Karpas-422 (cell line): ENCODE measurements around the gene COMMD1. TPM values are rescaled to one million over a fixed set of nuclear protein-coding genes. Genes with fewer than 3 reads are reported as not detected.
"Not testable (repeated sequence)": the region's sequence is repeated elsewhere in the genome, so short reads cannot be mapped to it uniquely, and the experiment has no call there.

Experiments
- DNase-seq: peaks from one replicate; pipeline ENCODE4 v3.0.0-alpha.2; 2015
- H2AFZ ChIP-seq: fragments of 200-600 bp; sonication (generic); 2 replicates; pipeline ENCODE4 v1.6.1; 2014; ENCODE audit warnings: antibody characterized with exemption, low read length, mixed read lengths
- H3K27ac ChIP-seq: fragments of 200-600 bp; sonication (generic); 2 replicates; pipeline ENCODE4 v1.5.1; 2014; ENCODE audit warnings: mild to moderate bottlenecking, low read length, moderate library complexity
- H3K27me3 ChIP-seq: fragments of 200-600 bp; sonication (generic); 2 replicates; pipeline ENCODE4 v1.6.1; 2014; ENCODE audit warnings: low read length, mixed read lengths
- H3K36me3 ChIP-seq: fragments of 200-600 bp; sonication (generic); 2 replicates; pipeline ENCODE4 v1.6.1; 2014; ENCODE audit warnings: low read length, mixed read lengths; ENCODE audit not compliant: insufficient read depth
- H3K4me1 ChIP-seq: fragments of 200-600 bp; sonication (generic); 2 replicates; pipeline ENCODE4 v1.6.1; 2014; ENCODE audit warnings: mild to moderate bottlenecking, low read length, mixed read lengths
- H3K4me2 ChIP-seq: fragments of 200-600 bp; sonication (generic); 2 replicates; pipeline ENCODE4 v1.6.1; 2014; ENCODE audit warnings: low read length, low read depth, mild to moderate bottlenecking; ENCODE audit not compliant: poor library complexity, severe bottlenecking
- H3K4me3 ChIP-seq: fragments of 200-600 bp; sonication (generic); 2 replicates; pipeline ENCODE4 v1.5.1; 2014; ENCODE audit warnings: mild to moderate bottlenecking, antibody characterized with exemption, low read length, mixed read lengths
- H3K79me2 ChIP-seq: fragments of 200-600 bp; sonication (generic); 2 replicates; pipeline ENCODE4 v1.6.1; 2014; ENCODE audit warnings: mild to moderate bottlenecking, low read length, mixed read lengths
- H3K9ac ChIP-seq: fragments of 200-600 bp; sonication (generic); 2 replicates; pipeline ENCODE4 v1.6.0; 2014; ENCODE audit warnings: low read length
- H3K9me2 ChIP-seq: fragments of 200-600 bp; sonication (generic), shearing (Covaris generic); replicated peaks from 2 replicates; pipeline ENCODE4 v1.6.0; 2014; ENCODE audit warnings: mild to moderate bottlenecking, low read length, moderate library complexity; ENCODE audit not compliant: insufficient read depth
- H3K9me3 ChIP-seq: fragments of 300-700, 200-600 bp; sonication (generic); 2 replicates; pipeline ENCODE4 v1.6.1; 2014; ENCODE audit warnings: low read length, mixed read lengths
- H4K20me1 ChIP-seq: fragments of 200-600 bp; sonication (generic); 2 replicates; pipeline ENCODE4 v1.6.1; 2014; ENCODE audit warnings: mild to moderate bottlenecking, antibody characterized with exemption, low read length, low read depth; ENCODE audit not compliant: insufficient read depth
- total RNA-seq: library from RNA; depleted of rRNA; stranded (reverse); fragments of >200 nt; shearing (Covaris generic); gene quantifications from 2 replicates; pipeline ENCODE4 v1.2.3, GENCODE V29; 2014; ENCODE audit warnings: low replicate concordance

Gene COMMD1
- total RNA-seq, 1 experiment from 2014 or later, result 33.3 TPM

- Histone ChIP-seq H3K9me3 (no peaks in the 10 kb centered on the region), H3K4me3 (no peak overlapping the region), H3K36me3 (no peaks in the 10 kb centered on the region), H3K4me2 (no peak overlapping the region), H3K27ac (no peak overlapping the region), H3K9ac (no peak overlapping the region), H3K4me1 (peaks cover 10% of the 10 kb centered on the region), H3K79me2 (no peaks in the 10 kb centered on the region), H3K9me2 (no peaks in the 10 kb centered on the region), H2AFZ (no peak overlapping the region), H3K27me3 (no peaks in the 10 kb centered on the region), H4K20me1 (0 out of 2 replicates have a peak, but pooled peaks cover 3% of the 10 kb centered on the region)
- DNase-seq, result no peak
Measured at GRCh38 chr2:62143696-62144095, 238.2 kb downstream of the COMMD1 start.

- Histone ChIP-seq H3K36me3 (no peaks in the 10 kb centered on the region), H3K79me2 (no peaks in the 10 kb centered on the region), H3K9ac (no peak overlapping the region), H3K4me3 (no peak overlapping the region), H3K27me3 (no peaks in the 10 kb centered on the region), H3K9me3 (no peaks in the 10 kb centered on the region), H4K20me1 (0 out of 2 replicates have a peak, but pooled peaks cover 3% of the 10 kb centered on the region), H3K4me1 (peaks cover 10% of the 10 kb centered on the region), H3K4me2 (no peak overlapping the region), H3K9me2 (no peaks in the 10 kb centered on the region), H3K27ac (no peak overlapping the region), H2AFZ (no peak overlapping the region)
- DNase-seq, result peak; percentile 58
Measured at GRCh38 chr2:62144689-62145477, 239.4 kb downstream of the COMMD1 start.

DNA sequence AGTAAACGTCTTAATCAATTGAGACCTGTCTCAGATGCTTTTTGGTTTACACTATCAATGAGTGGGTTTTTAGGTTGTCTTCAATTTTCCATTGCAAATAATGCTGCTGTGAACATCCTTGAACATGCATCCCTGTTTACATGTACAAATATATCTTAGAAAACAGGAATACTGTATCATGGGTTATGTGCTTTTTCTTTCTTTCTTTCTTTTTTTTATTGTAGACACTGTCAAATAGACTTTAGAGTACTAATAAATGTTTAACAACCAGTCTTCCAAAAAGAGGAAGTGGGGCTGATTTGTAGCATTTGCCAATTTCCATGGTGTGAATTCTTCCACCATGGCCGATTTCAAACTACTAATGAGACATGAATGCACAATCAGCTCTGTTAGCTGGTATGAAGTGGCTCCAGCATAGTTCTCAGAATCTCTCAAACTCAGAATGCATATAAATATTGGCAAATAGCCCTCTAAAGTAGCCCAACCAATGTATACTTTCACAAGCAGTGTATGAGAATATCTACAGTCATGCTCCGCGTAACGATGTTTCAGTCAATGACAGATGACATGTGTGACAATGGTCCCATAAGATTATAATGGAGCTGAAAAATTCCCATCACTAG, 240.1 kb downstream of the COMMD1 start:
- Histone ChIP-seq H2AFZ (no peak overlapping the region), H3K4me2 (no peak overlapping the region), H3K79me2 (no peaks in the 10 kb centered on the region), H3K27me3 (no peaks in the 10 kb centered on the region), H3K9me2 (no peaks in the 10 kb centered on the region), H3K27ac (no peak overlapping the region), H3K36me3 (no peaks in the 10 kb centered on the region), H3K9me3 (no peaks in the 10 kb centered on the region), H4K20me1 (no peaks in the 10 kb centered on the region), H3K9ac (no peak overlapping the region), H3K4me3 (no peak overlapping the region), H3K4me1 (peaks cover 10% of the 10 kb centered on the region)
- peak; percentile 54 for DNase-seq

DNA sequence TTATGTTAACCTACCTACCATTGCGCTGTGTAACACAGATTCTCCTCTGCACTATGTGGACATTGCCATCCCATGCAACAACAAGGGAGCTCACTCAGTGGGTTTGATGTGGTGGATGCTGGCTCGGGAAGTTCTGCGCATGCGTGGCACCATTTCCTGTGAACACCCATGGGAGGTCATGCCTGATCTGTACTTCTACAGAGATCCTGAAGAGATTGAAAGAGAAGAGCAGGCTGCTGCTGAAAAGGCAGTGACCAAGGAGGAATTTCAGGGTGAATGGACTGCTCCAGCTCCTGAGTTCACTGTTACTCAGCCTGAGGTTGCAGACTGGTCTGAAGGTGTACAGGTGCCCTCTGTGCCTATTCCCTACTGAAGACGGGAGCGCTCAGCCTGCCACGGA, 241.3 kb downstream of the COMMD1 start:
- not testable (repeated sequence) for H3K9me2 ChIP-seq, H3K79me2 ChIP-seq, H3K9me3 ChIP-seq, H3K36me3 ChIP-seq, H3K27me3 ChIP-seq, DNase-seq, H2AFZ ChIP-seq, H4K20me1 ChIP-seq, H3K27ac ChIP-seq, H3K9ac ChIP-seq, H3K4me2 ChIP-seq, H3K4me3 ChIP-seq
- peaks cover 10% of the 10 kb centered on the region for H3K4me1 ChIP-seq

DNA sequence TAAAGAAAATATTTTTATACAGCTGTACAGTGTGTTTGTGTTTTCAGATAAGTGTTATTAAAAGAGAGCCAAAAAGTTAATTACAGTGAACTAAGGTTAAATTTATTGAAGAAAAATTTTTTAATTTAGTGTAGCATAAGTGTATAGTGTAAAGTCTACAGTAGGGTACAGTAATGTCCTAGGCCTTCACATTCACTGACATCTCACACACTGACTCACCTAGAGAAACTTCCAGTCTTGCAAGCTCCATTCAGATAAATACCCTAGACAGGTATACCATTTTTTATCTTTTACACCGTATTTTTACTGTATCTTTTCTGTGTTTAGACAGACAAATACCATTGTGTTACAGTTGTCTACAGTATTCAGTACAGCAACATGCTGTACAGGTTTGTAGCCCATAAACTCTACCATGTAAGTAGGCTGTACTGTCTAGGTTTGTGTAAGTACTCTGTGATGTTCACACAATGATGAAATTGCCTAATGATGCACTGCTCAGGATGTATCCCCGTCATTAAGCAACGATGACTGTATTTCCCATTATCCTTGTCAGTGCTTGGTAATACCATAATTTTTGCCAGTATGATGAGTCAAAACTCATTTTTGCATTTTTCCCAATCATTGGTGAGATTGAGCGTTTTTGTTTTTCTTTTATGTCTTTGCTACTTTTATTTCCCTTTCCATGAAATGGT, 242.3 kb downstream of the COMMD1 start:
- no peaks in the 10 kb centered on the region for H4K20me1 ChIP-seq
- no peaks in the 10 kb centered on the region for H3K9me2 ChIP-seq
- H2AFZ ChIP-seq, result no peak overlapping the region
- H3K9ac ChIP-seq, result no peak overlapping the region
- no peaks in the 10 kb centered on the region for H3K27me3 ChIP-seq
- H3K79me2 ChIP-seq, result no peaks in the 10 kb centered on the region
- H3K27ac ChIP-seq, result no peak overlapping the region
- no peak overlapping the region for H3K4me2 ChIP-seq
- no peaks in the 10 kb centered on the region for H3K36me3 ChIP-seq
- no peak overlapping the region for H3K4me3 ChIP-seq
- H3K9me3 ChIP-seq, result no peaks in the 10 kb centered on the region
- H3K4me1 ChIP-seq, result peaks cover 10% of the 10 kb centered on the region
- no peak for DNase-seq

- Histone ChIP-seq H3K4me2 (no peak overlapping the region), H3K4me1 (peaks cover 8% of the 10 kb centered on the region), H3K9ac (no peak overlapping the region), H3K4me3 (no peak overlapping the region), H4K20me1 (no peaks in the 10 kb centered on the region), H2AFZ (no peak overlapping the region), H3K9me2 (no peaks in the 10 kb centered on the region), H3K36me3 (no peaks in the 10 kb centered on the region), H3K27me3 (no peaks in the 10 kb centered on the region), H3K79me2 (no peaks in the 10 kb centered on the region), H3K27ac (no peak overlapping the region), H3K9me3 (no peaks in the 10 kb centered on the region)
- DNase-seq, result no peak
Measured at GRCh38 chr2:62149708-62150107, 244.2 kb downstream of the COMMD1 start.

GRCh38 chr2:62150597-62151305, 245.3 kb downstream of the COMMD1 start:
- Histone ChIP-seq H3K9me2 (no peaks in the 10 kb centered on the region), H3K4me2 (no peak overlapping the region), H2AFZ (no peak overlapping the region), H3K36me3 (no peaks in the 10 kb centered on the region), H3K4me1 (no peaks in the 10 kb centered on the region; the same call in 1 of the 2 replicates), H3K4me3 (no peak overlapping the region), H3K9me3 (peaks cover 4% of the 10 kb centered on the region), H3K27ac (no peak overlapping the region), H3K9ac (no peak overlapping the region), H3K27me3 (no peaks in the 10 kb centered on the region), H3K79me2 (no peaks in the 10 kb centered on the region), H4K20me1 (no peaks in the 10 kb centered on the region)
- DNase-seq, result no peak

DNA sequence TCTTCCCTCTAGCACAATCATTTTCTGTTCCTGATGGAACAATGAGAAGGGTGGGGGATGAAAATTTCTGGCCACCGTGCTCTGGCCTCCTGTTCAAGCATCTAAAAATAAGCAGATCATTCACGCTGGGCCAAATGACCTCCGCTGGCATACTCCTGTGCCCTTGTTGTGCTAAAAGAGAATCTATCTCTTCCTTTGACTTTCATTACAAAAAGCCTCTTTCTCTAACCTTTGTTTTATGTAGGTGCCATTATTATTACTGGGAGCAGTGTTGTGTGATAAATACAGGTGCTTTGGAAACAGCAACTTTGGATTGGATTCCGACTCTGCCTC, 245.8 kb downstream of the COMMD1 start:
- H3K27me3 ChIP-seq, result no peaks in the 10 kb centered on the region
- no peak overlapping the region for H2AFZ ChIP-seq
- no peak overlapping the region for H3K4me3 ChIP-seq
- peaks cover 4% of the 10 kb centered on the region for H3K9me3 ChIP-seq
- H3K4me2 ChIP-seq, result no peak overlapping the region
- no peaks in the 10 kb centered on the region for H3K9me2 ChIP-seq
- H3K4me1 ChIP-seq, result no peaks in the 10 kb centered on the region
- DNase-seq, result no peak
- no peaks in the 10 kb centered on the region for H3K79me2 ChIP-seq
- H3K27ac ChIP-seq, result no peak overlapping the region
- no peaks in the 10 kb centered on the region for H4K20me1 ChIP-seq
- H3K9ac ChIP-seq, result no peak overlapping the region
- no peaks in the 10 kb centered on the region for H3K36me3 ChIP-seq
